ENCODE measurements around the gene RBFOX2. TPM values are rescaled to one million over a fixed set of nuclear protein-coding genes. Genes with fewer than 3 reads are reported as not detected.

The RBFOX2 gene
- total and polyA plus RNA-seq, 2 experiments from 2014 or later, result 88.8 to 131 TPM

DNA sequence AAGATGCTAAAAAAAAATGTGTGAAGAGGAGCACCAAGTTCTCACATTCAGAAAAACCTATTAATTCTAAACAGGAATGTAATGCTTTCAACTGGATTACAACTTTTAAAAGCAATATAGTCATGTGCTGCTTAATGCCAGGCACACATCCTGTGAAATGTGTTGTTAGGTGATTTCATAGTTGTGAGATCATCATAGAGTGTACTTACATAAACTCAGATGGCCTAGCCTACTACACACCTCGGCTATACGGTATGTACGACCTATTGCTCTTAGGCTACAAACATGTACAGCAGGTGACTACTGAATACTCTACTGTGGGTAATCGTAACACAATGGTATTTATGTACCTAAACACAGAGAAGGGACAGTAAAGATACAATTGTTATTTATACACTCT lies 142.3 kb downstream of the RBFOX2 start (continued):
- TF ChIP-seq, protein P1, sequence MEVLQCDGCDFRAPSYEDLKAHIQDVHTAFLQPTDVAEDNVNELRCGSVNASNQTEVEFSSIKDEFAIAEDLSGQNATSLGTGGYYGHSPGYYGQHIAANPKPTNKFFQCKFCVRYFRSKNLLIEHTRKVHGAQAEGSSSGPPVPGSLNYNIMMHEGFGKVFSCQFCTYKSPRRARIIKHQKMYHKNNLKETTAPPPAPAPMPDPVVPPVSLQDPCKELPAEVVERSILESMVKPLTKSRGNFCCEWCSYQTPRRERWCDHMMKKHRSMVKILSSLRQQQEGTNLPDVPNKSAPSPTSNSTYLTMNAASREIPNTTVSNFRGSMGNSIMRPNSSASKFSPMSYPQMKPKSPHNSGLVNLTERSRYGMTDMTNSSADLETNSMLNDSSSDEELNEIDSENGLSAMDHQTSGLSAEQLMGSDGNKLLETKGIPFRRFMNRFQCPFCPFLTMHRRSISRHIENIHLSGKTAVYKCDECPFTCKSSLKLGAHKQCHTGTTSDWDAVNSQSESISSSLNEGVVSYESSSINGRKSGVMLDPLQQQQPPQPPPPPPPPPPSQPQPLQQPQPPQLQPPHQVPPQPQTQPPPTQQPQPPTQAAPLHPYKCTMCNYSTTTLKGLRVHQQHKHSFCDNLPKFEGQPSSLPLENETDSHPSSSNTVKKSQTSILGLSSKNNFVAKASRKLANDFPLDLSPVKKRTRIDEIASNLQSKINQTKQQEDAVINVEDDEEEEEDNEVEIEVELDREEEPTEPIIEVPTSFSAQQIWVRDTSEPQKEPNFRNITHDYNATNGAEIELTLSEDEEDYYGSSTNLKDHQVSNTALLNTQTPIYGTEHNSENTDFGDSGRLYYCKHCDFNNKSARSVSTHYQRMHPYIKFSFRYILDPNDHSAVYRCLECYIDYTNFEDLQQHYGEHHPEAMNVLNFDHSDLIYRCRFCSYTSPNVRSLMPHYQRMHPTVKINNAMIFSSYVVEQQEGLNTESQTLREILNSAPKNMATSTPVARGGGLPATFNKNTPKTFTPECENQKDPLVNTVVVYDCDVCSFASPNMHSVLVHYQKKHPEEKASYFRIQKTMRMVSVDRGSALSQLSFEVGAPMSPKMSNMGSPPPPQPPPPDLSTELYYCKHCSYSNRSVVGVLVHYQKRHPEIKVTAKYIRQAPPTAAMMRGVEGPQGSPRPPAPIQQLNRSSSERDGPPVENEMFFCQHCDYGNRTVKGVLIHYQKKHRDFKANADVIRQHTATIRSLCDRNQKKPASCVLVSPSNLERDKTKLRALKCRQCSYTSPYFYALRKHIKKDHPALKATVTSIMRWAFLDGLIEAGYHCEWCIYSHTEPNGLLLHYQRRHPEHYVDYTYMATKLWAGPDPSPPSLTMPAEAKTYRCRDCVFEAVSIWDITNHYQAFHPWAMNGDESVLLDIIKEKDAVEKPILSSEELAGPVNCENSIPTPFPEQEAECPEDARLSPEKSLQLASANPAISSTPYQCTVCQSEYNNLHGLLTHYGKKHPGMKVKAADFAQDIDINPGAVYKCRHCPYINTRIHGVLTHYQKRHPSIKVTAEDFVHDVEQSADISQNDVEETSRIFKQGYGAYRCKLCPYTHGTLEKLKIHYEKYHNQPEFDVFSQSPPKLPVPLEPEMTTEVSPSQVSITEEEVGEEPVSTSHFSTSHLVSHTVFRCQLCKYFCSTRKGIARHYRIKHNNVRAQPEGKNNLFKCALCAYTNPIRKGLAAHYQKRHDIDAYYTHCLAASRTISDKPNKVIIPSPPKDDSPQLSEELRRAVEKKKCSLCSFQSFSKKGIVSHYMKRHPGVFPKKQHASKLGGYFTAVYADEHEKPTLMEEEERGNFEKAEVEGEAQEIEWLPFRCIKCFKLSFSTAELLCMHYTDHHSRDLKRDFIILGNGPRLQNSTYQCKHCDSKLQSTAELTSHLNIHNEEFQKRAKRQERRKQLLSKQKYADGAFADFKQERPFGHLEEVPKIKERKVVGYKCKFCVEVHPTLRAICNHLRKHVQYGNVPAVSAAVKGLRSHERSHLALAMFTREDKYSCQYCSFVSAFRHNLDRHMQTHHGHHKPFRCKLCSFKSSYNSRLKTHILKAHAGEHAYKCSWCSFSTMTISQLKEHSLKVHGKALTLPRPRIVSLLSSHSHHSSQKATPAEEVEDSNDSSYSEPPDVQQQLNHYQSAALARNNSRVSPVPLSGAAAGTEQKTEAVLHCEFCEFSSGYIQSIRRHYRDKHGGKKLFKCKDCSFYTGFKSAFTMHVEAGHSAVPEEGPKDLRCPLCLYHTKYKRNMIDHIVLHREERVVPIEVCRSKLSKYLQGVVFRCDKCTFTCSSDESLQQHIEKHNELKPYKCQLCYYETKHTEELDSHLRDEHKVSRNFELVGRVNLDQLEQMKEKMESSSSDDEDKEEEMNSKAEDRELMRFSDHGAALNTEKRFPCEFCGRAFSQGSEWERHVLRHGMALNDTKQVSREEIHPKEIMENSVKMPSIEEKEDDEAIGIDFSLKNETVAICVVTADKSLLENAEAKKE (CRISPR knock-in tag; IDR thresholded peaks at IDR 0.05), result no peak
- TF ChIP-seq ZNF331 (CRISPR knock-in tag; IDR thresholded peaks at IDR 0.05; ENCODE audit: low read depth) (no peak), JUNB (IDR thresholded peaks at IDR 0.05; ENCODE audit: unreplicated experiment) (no peak), EZH2phosphoT487 (IDR thresholded peaks at IDR 0.05; ENCODE audit: unreplicated experiment) (no peak), NANOG (IDR thresholded peaks at IDR 0.05; ENCODE audit: borderline replicate concordance) (no peak)
- TF ChIP-seq, protein P2, sequence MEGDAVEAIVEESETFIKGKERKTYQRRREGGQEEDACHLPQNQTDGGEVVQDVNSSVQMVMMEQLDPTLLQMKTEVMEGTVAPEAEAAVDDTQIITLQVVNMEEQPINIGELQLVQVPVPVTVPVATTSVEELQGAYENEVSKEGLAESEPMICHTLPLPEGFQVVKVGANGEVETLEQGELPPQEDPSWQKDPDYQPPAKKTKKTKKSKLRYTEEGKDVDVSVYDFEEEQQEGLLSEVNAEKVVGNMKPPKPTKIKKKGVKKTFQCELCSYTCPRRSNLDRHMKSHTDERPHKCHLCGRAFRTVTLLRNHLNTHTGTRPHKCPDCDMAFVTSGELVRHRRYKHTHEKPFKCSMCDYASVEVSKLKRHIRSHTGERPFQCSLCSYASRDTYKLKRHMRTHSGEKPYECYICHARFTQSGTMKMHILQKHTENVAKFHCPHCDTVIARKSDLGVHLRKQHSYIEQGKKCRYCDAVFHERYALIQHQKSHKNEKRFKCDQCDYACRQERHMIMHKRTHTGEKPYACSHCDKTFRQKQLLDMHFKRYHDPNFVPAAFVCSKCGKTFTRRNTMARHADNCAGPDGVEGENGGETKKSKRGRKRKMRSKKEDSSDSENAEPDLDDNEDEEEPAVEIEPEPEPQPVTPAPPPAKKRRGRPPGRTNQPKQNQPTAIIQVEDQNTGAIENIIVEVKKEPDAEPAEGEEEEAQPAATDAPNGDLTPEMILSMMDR (conservative IDR thresholded peaks at IDR 0.05; ENCODE audit: low read depth in 2 of 2), result no peak

GRCh38 chr22:35884529-35884928 lies 144.1 kb downstream of the RBFOX2 start:
- no peaks in the 10 kb centered on the region for H3K36me3 Mint-ChIP-seq (ENCODE audit: low read depth)
- no peak overlapping the region for H3K4me3 ChIP-seq
- peaks cover 75% of the 10 kb centered on the region for H3K79me2 ChIP-seq (replicated peaks; ENCODE audit: insufficient read depth)
- no peaks in the 10 kb centered on the region for H3K27me3 ChIP-seq (ENCODE audit: insufficient read depth)
- peaks cover 11% of the 10 kb centered on the region for H3K4me1 ChIP-seq (ENCODE audit: insufficient read depth)
- peaks cover 17% of the 10 kb centered on the region; the same call in 1 of the 2 replicates for H4K20me1 ChIP-seq (replicated peaks; ENCODE audit: insufficient read depth)
- ATAC-seq (no peak), DNase-seq (ENCODE audit: low spot score) (no peak)
- H3K4me2 ChIP-seq, result no peak overlapping the region
- no peaks in the 10 kb centered on the region; the same call in 1 of the 2 replicates for H3K9me2 ChIP-seq (ENCODE audit: insufficient read depth)
- H2AFZ ChIP-seq, result no peak overlapping the region
- no peaks in the 10 kb centered on the region for H3K36me3 ChIP-seq (ENCODE audit: insufficient read depth)
- H3K27me3 Mint-ChIP-seq (ENCODE audit: insufficient read depth, low read depth, poor library complexity), result peaks cover 2% of the 10 kb centered on the region
- no peak overlapping the region for H3K27ac ChIP-seq (ENCODE audit: low read depth)
- H3K27ac Mint-ChIP-seq, result no peak overlapping the region
- no peaks in the 10 kb centered on the region for H3K9me3 Mint-ChIP-seq
- no peaks in the 10 kb centered on the region for H3F3A ChIP-seq (replicated peaks; ENCODE audit: low read depth)
- peaks cover 39% of the 10 kb centered on the region for H3K4me1 Mint-ChIP-seq
- no peak for TF ChIP-seq ZNF331 (CRISPR knock-in tag; IDR thresholded peaks at IDR 0.05; ENCODE audit: low read depth)
- TF ChIP-seq EZH2phosphoT487 (IDR thresholded peaks at IDR 0.05; ENCODE audit: unreplicated experiment), result no peak
- no peak for TF ChIP-seq ZNF114 (CRISPR knock-in tag; IDR thresholded peaks at IDR 0.05)
- H3K4me3 Mint-ChIP-seq, result no peak overlapping the region

Data from GM23338 (cell line).